Neural cell (in vitro differentiated cells): Measurements from ENCODE around the gene RTN4. TPM values are rescaled to one million over a fixed set of nuclear protein-coding genes. Genes with fewer than 3 reads are reported as not detected.

Experiments
- H2AFZ ChIP-seq: fragments of 200-600, 300-800 bp; sonication (generic), shearing (Covaris generic); 2 replicates; pipeline ENCODE4 v1.6.0; 2014; ENCODE audit warnings: low read depth, mild to moderate bottlenecking, antibody characterized with exemption, low read length, moderate library complexity
- H3F3A ChIP-seq: fragments of 200-600 bp; shearing (Covaris generic); 2 replicates; pipeline ENCODE4 v1.6.1; 2016; ENCODE audit warnings: mild to moderate bottlenecking, moderate library complexity, mixed read lengths, antibody characterized with exemption, low read length; ENCODE audit not compliant: insufficient read depth, poor library complexity, severe bottlenecking
- H3K27ac ChIP-seq: fragments of 200-600, 300-800 bp; sonication (generic), shearing (Covaris generic); 2 replicates; pipeline ENCODE4 v1.5.1; 2014; ENCODE audit warnings: mild to moderate bottlenecking, low read length, moderate library complexity
- H3K27me3 ChIP-seq: fragments of 300-800, 200-600 bp; sonication (generic), shearing (Covaris generic); 2 replicates; pipeline ENCODE4 v1.6.0; 2014; ENCODE audit warnings: mild to moderate bottlenecking, low read depth, low read length, moderate library complexity; ENCODE audit not compliant: insufficient read depth
- H3K36me3 ChIP-seq: fragments of 300-800, 200-600 bp; sonication (generic), shearing (Covaris generic); 2 replicates; pipeline ENCODE4 v1.5.1; 2014; ENCODE audit warnings: mild to moderate bottlenecking, antibody characterized with exemption, low read length, moderate library complexity; ENCODE audit not compliant: insufficient read depth
- H3K4me2 ChIP-seq: fragments of 300-800, 200-600 bp; sonication (generic), shearing (Covaris generic); 2 replicates; pipeline ENCODE4 v1.6.0; 2014; ENCODE audit warnings: mild to moderate bottlenecking, low read length
- H3K4me3 ChIP-seq: fragments of 300-800, 200-600 bp; sonication (generic), shearing (Covaris generic); 2 replicates; pipeline ENCODE4 v1.5.1; 2014; ENCODE audit warnings: mild to moderate bottlenecking, low read length, moderate library complexity
- H3K79me2 ChIP-seq: fragments of 200-600 bp; shearing (Covaris generic); replicated peaks from 2 replicates; pipeline ENCODE4 v1.6.0; 2014; ENCODE audit warnings: mild to moderate bottlenecking, low read length, moderate library complexity; ENCODE audit not compliant: insufficient read depth
- H3K9ac ChIP-seq: fragments of 300-800, 200-600 bp; sonication (generic), shearing (Covaris generic); 2 replicates; pipeline ENCODE4 v1.6.1; 2016; ENCODE audit warnings: mild to moderate bottlenecking, low read length, mixed read lengths
- H3K9me2 ChIP-seq: fragments of 200-600 bp; shearing (Covaris generic); 2 replicates; pipeline ENCODE4 v1.6.1; 2016; ENCODE audit warnings: mild to moderate bottlenecking, low read length, mixed read lengths; ENCODE audit not compliant: insufficient read depth
- H3K9me3 ChIP-seq: fragments of 200-600, 300-800 bp; sonication (generic), shearing (Covaris generic); 2 replicates; pipeline ENCODE4 v1.6.1; 2016; ENCODE audit warnings: mild to moderate bottlenecking, mixed run types, low read length, moderate library complexity, mixed read lengths
- H4K20me1 ChIP-seq: fragments of 200-600 bp; shearing (Covaris generic); 2 replicates; pipeline ENCODE4 v1.6.1; 2016; ENCODE audit warnings: mild to moderate bottlenecking, mixed run types; ENCODE audit not compliant: insufficient read depth
- CTCF ChIP-seq: fragments of 450-650 bp; IDR thresholded peaks from 2 replicates; pipeline ENCODE4 v1.5.1; 2014; ENCODE audit warnings: antibody characterized with exemption, mild to moderate bottlenecking, moderate library complexity; ENCODE audit not compliant: poor library complexity, severe bottlenecking
- EP300 ChIP-seq: fragments of 450-650 bp; conservative IDR thresholded peaks from 2 replicates; pipeline ENCODE4 v1.6.1; 2014; ENCODE audit warnings: antibody characterized with exemption, mild to moderate bottlenecking, moderate library complexity; ENCODE audit not compliant: poor library complexity, severe bottlenecking
- EZH2 ChIP-seq: fragments of 200-600, 300-800 bp; shearing (Covaris generic), sonication (generic); IDR thresholded peaks from 2 replicates; pipeline ENCODE4 v1.6.1; 2014; ENCODE audit warnings: antibody characterized with exemption, low read length, borderline replicate concordance, mild to moderate bottlenecking; ENCODE audit not compliant: insufficient read depth, poor library complexity, severe bottlenecking
- MXI1 ChIP-seq: fragments of 450-650 bp; conservative IDR thresholded peaks from 2 replicates; pipeline ENCODE4 v1.6.1; 2014; ENCODE audit warnings: antibody characterized with exemption, mild to moderate bottlenecking; ENCODE audit not compliant: poor library complexity, severe bottlenecking
- POLR2AphosphoS5 ChIP-seq: IDR thresholded peaks from 2 replicates; pipeline ENCODE4 v1.6.1; 2012
- RAD21 ChIP-seq: fragments of 450-650 bp; conservative IDR thresholded peaks from 2 replicates; pipeline ENCODE4 v1.6.1; 2014; ENCODE audit warnings: antibody characterized with exemption, mild to moderate bottlenecking, moderate library complexity
- REST ChIP-seq: IDR thresholded peaks from 2 replicates; pipeline ENCODE4 v1.6.1; 2012; ENCODE audit warnings: borderline replicate concordance
- SMC3 ChIP-seq: fragments of 450-650 bp; conservative IDR thresholded peaks from 2 replicates; pipeline ENCODE4 v1.6.1; 2014; ENCODE audit warnings: antibody characterized with exemption, mild to moderate bottlenecking, moderate library complexity; ENCODE audit not compliant: poor library complexity
- TAF1 ChIP-seq: IDR thresholded peaks from 2 replicates; pipeline ENCODE4 v1.6.1; 2012; ENCODE audit warnings: low read depth
- polyA plus RNA-seq: library from polyadenylated mRNA; depleted of rRNA; stranded (reverse); fragments of >200 nt; gene quantifications from 2 replicates; pipeline ENCODE4 v1.2.3, GENCODE V29; 2014

The RTN4 gene
- polyA plus RNA-seq, 1 donor from 2014 or later = 582 TPM

GRCh38 chr2:54952978-54953456 lies 97.2 kb downstream of the RTN4 start:
- Histone ChIP-seq H3K9me3 (no peaks in the 10 kb centered on the region), H3K36me3 (no peaks in the 10 kb centered on the region), H3K9me2 (no peaks in the 10 kb centered on the region), H4K20me1 (no peaks in the 10 kb centered on the region), H3F3A (no peaks in the 10 kb centered on the region), H3K27ac (no peak overlapping the region), H3K4me3 (no peak overlapping the region), H3K79me2 (no peaks in the 10 kb centered on the region), H3K27me3 (no peaks in the 10 kb centered on the region), H3K4me2 (no peak overlapping the region), H2AFZ (no peak overlapping the region), H3K9ac (no peak overlapping the region)
- no peak for TF ChIP-seq TAF1
- no peak for TF ChIP-seq MXI1
- no peak for TF ChIP-seq POLR2AphosphoS5
- TF ChIP-seq EP300 = no peak
- no peak for TF ChIP-seq RAD21
- TF ChIP-seq SMC3 = no peak
- TF ChIP-seq REST = no peak
- no peak for TF ChIP-seq CTCF
- no peak for TF ChIP-seq EZH2

GRCh38 chr2:54952425-54952824 lies 97.8 kb downstream of the RTN4 start:
- Histone ChIP-seq H2AFZ (no peak overlapping the region), H3K27ac (no peak overlapping the region), H3K36me3 (no peaks in the 10 kb centered on the region), H4K20me1 (no peaks in the 10 kb centered on the region), H3K9me3 (no peaks in the 10 kb centered on the region), H3K9ac (no peak overlapping the region), H3K79me2 (no peaks in the 10 kb centered on the region), H3F3A (no peaks in the 10 kb centered on the region), H3K27me3 (no peaks in the 10 kb centered on the region), H3K4me3 (no peak overlapping the region), H3K4me2 (no peak overlapping the region), H3K9me2 (no peaks in the 10 kb centered on the region)
- TF ChIP-seq SMC3 (no peak), RAD21 (no peak), EP300 (no peak), CTCF (no peak), MXI1 (no peak), REST (no peak), EZH2 (no peak), POLR2AphosphoS5 (no peak), TAF1 (no peak)
